A673 (cell line): Measurements from ENCODE around the gene F2RL2. TPM values are rescaled to one million over a fixed set of nuclear protein-coding genes. Genes with fewer than 3 reads are reported as not detected.

Experiments used
- BruUV-seq: library from RNA; stranded (reverse); fragments of 400-500 nt; replicated peaks from 2 replicates; lab custom pipeline; 2021; lab: Mats Ljungman, UMichigan
- CTCF ChIA-PET: fragments of 300-600 bp; sonication (Branson Sonifier 250); formaldehyde crosslinking; loops from one replicate; lab custom pipeline; 2022; ENCODE audit warnings: antibody characterized with exemption; lab: Charles Lee
- POLR2A ChIA-PET: fragments of 300-600 bp; sonication (Branson Sonifier 250); formaldehyde crosslinking; loops from one replicate; lab custom pipeline; 2022; ENCODE audit warnings: antibody characterized with exemption; ENCODE audit not compliant: low non-redundant PET; lab: Charles Lee
- DNase-seq: peaks from one replicate; pipeline ENCODE4 v3.0.0-alpha.2; 2015; ENCODE audit warnings: low spot score
- H3K27ac ChIP-seq: fragments of 200-600 bp; sonication (generic); 2 replicates; pipeline ENCODE4 v1.5.1; 2016; ENCODE audit warnings: mixed run types, low read depth, mild to moderate bottlenecking, mixed read lengths, antibody characterized with exemption, low read length; ENCODE audit not compliant: poor library complexity, severe bottlenecking
- H3K27me3 ChIP-seq: fragments of 200-600 bp; sonication (generic); replicated peaks from 2 replicates; pipeline ENCODE4 v1.6.1; 2017; ENCODE audit warnings: mixed run types, low read depth, mild to moderate bottlenecking, mixed read lengths, antibody characterized with exemption, low read length; ENCODE audit not compliant: insufficient read depth, poor library complexity
- H3K36me3 ChIP-seq: fragments of 200-600 bp; sonication (generic); 2 replicates; pipeline ENCODE4 v1.6.1; 2016; ENCODE audit warnings: mixed run types, mild to moderate bottlenecking, mixed read lengths, antibody characterized with exemption, low read length; ENCODE audit not compliant: insufficient read depth, poor library complexity, severe bottlenecking
- H3K4me1 ChIP-seq: fragments of 200-600 bp; sonication (generic); 2 replicates; pipeline ENCODE4 v1.6.1; 2017; ENCODE audit warnings: mixed run types, mild to moderate bottlenecking, mixed read lengths, antibody characterized with exemption, low read length; ENCODE audit not compliant: insufficient read depth, poor library complexity, severe bottlenecking
- H3K4me3 ChIP-seq: fragments of 200-600 bp; sonication (generic); 2 replicates; pipeline ENCODE4 v1.5.1; 2016; ENCODE audit warnings: low read depth, mixed run types, mild to moderate bottlenecking, mixed read lengths, low read length; ENCODE audit not compliant: poor library complexity, severe bottlenecking
- H3K9me3 ChIP-seq: fragments of 200-600 bp; sonication (generic); 2 replicates; pipeline ENCODE4 v1.6.1; 2016; ENCODE audit warnings: mixed run types, low read depth, mild to moderate bottlenecking, mixed read lengths, antibody characterized with exemption, low read length; ENCODE audit not compliant: poor library complexity, severe bottlenecking
- CTCF ChIP-seq: fragments of 300-800, 200-600 bp; sonication (generic); conservative IDR thresholded peaks from 2 replicates; pipeline ENCODE4 v1.5.1; 2017; ENCODE audit warnings: low read depth, mild to moderate bottlenecking, antibody characterized with exemption, low read length, moderate library complexity, mixed read lengths
- EZH2 ChIP-seq: fragments of 200-600 bp; sonication (generic); IDR thresholded peaks from 2 replicates; pipeline ENCODE4 v1.6.1; 2017; ENCODE audit warnings: borderline replicate concordance, low read depth, mild to moderate bottlenecking, mixed read lengths, antibody characterized with exemption, low read length; ENCODE audit not compliant: poor library complexity, severe bottlenecking
- intact Hi-C: fragments of 100-400 bp; cut with micrococcal nuclease; formaldehyde crosslinking; loops from one replicate; pipeline ENCODE4 v1.10.0; 2022; ENCODE audit not compliant: unreplicated experiment
- total RNA-seq: library from RNA; stranded (reverse); gene quantifications from 2 replicates; pipeline ENCODE4 v1.2.3, GENCODE V29; 2021

The F2RL2 gene
- total RNA-seq, 1 experiment from 2014 or later, result 14.4 TPM

GRCh38 chr5:76580981-76581380 lies 42.2 kb downstream of the F2RL2 start:
- intact Hi-C loops, result no loop called here
- POLR2A ChIA-PET, result interaction anchor here (0.6 kb wide), 1 partner anchor 8 kb away, joined by 3 read pairs; no protein-coding TSS in a partner anchor

GRCh38 chr5:76579166-76579937 lies 43.9 kb downstream of the F2RL2 start:
- TF ChIP-seq EZH2 (no peak), CTCF (no peak)
- POLR2A ChIA-PET, result no interaction called here

More at GRCh38 chr5:76580981-76581380, 42.2 kb downstream of the F2RL2 start:
- no peak for DNase-seq
- Histone ChIP-seq H3K27ac (no peak overlapping the region), H3K36me3 (no peaks in the 10 kb centered on the region), H3K4me3 (no peak overlapping the region), H3K9me3 (no peaks in the 10 kb centered on the region), H3K4me1 (peaks cover 5% of the 10 kb centered on the region), H3K27me3 (no peaks in the 10 kb centered on the region)
- no peak for TF ChIP-seq CTCF
- BruUV-seq, result no TSS peak
- CTCF ChIA-PET, result no interaction called here

GRCh38 chr5:76576996-76577395 lies 46.2 kb downstream of the F2RL2 start:
- ChIA-PET POLR2A (no interaction called here), CTCF (no interaction called here)
- intact Hi-C loops, result no loop called here
- no peaks in the 10 kb centered on the region for H3K36me3 ChIP-seq
- H3K27me3 ChIP-seq, result no peaks in the 10 kb centered on the region
- DNase-seq, result no peak
- TF ChIP-seq EZH2 (no peak), CTCF (no peak)
- no peaks in the 10 kb centered on the region for H3K9me3 ChIP-seq
- no peaks in the 10 kb centered on the region for H3K4me1 ChIP-seq
- no peak overlapping the region for H3K27ac ChIP-seq
- no TSS peak for BruUV-seq
- H3K4me3 ChIP-seq, result no peak overlapping the region

More at GRCh38 chr5:76579166-76579937, 43.9 kb downstream of the F2RL2 start:
- no TSS peak for BruUV-seq
- no peak for DNase-seq
- Histone ChIP-seq H3K4me1 (peaks cover 5% of the 10 kb centered on the region), H3K9me3 (no peaks in the 10 kb centered on the region), H3K36me3 (no peaks in the 10 kb centered on the region), H3K27me3 (no peaks in the 10 kb centered on the region), H3K27ac (no peak overlapping the region), H3K4me3 (no peak overlapping the region)
- CTCF ChIA-PET, result no interaction called here
- intact Hi-C loops, result no loop called here
